Esophagus squamous epithelium (tissue), 4 donors: Measurements from ENCODE around the gene FBXL17.

ENCODE experiments used
- POLR2A ChIP-seq, 4 donors: fragments of 450-650 bp; IDR thresholded peaks; one replicate each; pipeline ENCODE4 v1.6.1; 2017; ENCODE audit warnings: antibody characterized with exemption in 4 of 4, mild to moderate bottlenecking in 4 of 4, moderate library complexity in 3 of 4
- TF ChIP-seq, protein P1 (sequence below), 6 experiments: fragments of 450-650 bp in 4 of 6; fragments of 200-600 bp in 2 of 6; sonication (generic) in 2 of 6; IDR thresholded peaks; one replicate each; pipeline ENCODE4 v1.5.1; 2016 to 2019; ENCODE audit warnings: antibody characterized with exemption in 6 of 6, mild to moderate bottlenecking in 4 of 6, moderate library complexity in 4 of 6

DNA sequence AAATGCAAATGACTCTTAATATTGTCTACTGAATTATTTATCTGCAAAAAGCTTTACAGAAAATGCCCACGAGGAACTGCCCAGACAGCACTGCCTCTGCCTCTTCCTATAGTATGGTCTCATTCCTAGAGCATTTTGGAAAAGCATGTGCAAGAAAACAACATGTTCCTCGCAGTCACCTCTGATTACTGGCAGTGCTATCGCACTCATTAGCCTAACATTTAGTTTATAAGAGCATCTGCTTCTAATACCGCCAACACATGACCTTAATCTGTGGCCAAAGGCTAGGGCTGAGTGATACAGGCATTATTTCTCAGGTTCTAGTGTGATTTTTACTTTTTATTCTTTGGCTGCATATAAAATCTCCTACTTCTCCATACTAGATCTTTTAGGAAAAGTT is 259.2 kb downstream of the FBXL17 start:
- TF ChIP-seq, protein P1, sequence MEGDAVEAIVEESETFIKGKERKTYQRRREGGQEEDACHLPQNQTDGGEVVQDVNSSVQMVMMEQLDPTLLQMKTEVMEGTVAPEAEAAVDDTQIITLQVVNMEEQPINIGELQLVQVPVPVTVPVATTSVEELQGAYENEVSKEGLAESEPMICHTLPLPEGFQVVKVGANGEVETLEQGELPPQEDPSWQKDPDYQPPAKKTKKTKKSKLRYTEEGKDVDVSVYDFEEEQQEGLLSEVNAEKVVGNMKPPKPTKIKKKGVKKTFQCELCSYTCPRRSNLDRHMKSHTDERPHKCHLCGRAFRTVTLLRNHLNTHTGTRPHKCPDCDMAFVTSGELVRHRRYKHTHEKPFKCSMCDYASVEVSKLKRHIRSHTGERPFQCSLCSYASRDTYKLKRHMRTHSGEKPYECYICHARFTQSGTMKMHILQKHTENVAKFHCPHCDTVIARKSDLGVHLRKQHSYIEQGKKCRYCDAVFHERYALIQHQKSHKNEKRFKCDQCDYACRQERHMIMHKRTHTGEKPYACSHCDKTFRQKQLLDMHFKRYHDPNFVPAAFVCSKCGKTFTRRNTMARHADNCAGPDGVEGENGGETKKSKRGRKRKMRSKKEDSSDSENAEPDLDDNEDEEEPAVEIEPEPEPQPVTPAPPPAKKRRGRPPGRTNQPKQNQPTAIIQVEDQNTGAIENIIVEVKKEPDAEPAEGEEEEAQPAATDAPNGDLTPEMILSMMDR (IDR thresholded peaks at IDR 0.05) = no peak
- TF ChIP-seq POLR2A (IDR thresholded peaks at IDR 0.05) = no peak
